GM12892 (cell line): ENCODE results near the gene ZNF689.

Experiments used
- POLR2A ChIP-seq: IDR thresholded peaks from 2 replicates; pipeline ENCODE4 v1.6.1; 2011; ENCODE audit warnings: low read depth, low read length, control low read depth
- TAF1 ChIP-seq: IDR thresholded peaks from 2 replicates; pipeline ENCODE4 v1.6.1; 2011; ENCODE audit warnings: low read depth, mild to moderate bottlenecking, control low read depth, low read length, borderline replicate concordance

DNA sequence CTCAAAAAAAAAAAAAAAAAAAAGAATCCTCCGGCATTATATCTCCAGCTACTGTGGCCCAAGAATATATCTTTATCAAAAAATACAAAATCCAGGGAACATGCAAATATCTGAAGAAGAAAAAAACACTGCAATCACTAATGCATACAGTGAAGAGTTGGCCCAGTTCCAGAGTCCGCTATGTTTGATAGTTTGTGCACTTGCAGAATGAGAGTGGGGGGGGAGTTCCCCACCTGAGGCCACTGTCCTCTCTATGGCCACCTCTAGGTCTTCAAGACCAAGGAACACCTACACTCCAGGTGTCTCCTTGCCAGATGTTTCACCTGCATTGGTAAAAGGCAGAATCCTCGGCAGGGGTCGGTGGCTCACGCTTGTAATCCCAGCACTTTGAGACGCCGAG, 28.7 kb downstream of the ZNF689 start:
- no peak for TF ChIP-seq POLR2A
- no peak for TF ChIP-seq TAF1
